ENCODE measurements around the gene L3MBTL3. TPM values are rescaled to one million over a fixed set of nuclear protein-coding genes. Genes with fewer than 3 reads are reported as not detected.
A peak's percentile ranks its signal among the peaks of the same experiment; 100 is the strongest.

The L3MBTL3 gene
- total RNA-seq, 1 donor from 2014 or later: 19.6 TPM

DNA sequence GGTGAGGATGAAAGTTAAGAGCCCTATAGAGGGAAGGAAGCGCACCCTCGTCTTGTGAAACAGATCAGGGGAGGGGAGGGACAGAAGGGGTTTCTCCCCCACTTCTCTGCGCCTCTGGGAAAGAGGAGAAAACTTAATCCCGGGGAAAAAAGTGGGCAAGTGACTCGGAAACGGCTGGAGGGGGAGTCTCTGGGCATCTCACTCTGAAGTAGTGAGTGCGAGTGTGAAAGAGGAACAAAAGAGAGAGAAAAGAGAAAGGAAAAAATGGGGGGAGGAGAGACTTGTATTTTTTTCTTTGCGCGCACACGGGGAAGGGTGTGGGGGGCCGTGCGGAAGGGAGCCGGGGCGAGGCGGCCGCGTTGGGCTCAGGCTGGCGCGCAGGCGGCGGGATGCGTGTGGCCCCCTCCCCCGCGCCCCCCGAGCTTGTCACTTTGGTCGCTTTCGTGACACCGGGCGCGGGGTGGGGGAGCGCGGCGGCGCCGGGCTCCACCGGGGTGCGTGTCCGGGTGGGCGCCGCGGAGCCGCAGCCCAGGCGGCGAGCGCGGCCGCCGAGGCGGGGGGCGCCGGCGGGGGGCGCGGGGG, 454 bp downstream of the L3MBTL3 start:
- intact Hi-C loops (cut with DNase I): no loop called here
- H3K27me3 ChIP-seq: no peaks in the 10 kb centered on the region
- DNase-seq (ENCODE audit: extremely low spot score in 2 of 2): no peak
- no peak for TF ChIP-seq POLR2A (IDR thresholded peaks at IDR 0.05)
- TF ChIP-seq, protein P1, sequence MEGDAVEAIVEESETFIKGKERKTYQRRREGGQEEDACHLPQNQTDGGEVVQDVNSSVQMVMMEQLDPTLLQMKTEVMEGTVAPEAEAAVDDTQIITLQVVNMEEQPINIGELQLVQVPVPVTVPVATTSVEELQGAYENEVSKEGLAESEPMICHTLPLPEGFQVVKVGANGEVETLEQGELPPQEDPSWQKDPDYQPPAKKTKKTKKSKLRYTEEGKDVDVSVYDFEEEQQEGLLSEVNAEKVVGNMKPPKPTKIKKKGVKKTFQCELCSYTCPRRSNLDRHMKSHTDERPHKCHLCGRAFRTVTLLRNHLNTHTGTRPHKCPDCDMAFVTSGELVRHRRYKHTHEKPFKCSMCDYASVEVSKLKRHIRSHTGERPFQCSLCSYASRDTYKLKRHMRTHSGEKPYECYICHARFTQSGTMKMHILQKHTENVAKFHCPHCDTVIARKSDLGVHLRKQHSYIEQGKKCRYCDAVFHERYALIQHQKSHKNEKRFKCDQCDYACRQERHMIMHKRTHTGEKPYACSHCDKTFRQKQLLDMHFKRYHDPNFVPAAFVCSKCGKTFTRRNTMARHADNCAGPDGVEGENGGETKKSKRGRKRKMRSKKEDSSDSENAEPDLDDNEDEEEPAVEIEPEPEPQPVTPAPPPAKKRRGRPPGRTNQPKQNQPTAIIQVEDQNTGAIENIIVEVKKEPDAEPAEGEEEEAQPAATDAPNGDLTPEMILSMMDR (IDR thresholded peaks at IDR 0.05): no peak
- no peak for TF ChIP-seq POLR2AphosphoS5 (IDR thresholded peaks at IDR 0.05; ENCODE audit: insufficient read depth in 1 of 2, low read depth in 1 of 2)
- H3K4me3 ChIP-seq: peak overlapping the region; percentile 92
- H3K36me3 ChIP-seq: no peaks in the 10 kb centered on the region
- peaks cover 16% of the 10 kb centered on the region for H3K4me1 ChIP-seq
- peak overlapping the region; percentile 90 for H3K27ac ChIP-seq
- H3K9me3 ChIP-seq: no peaks in the 10 kb centered on the region

GRCh38 chr6:130019326-130020072, 1.1 kb downstream of the L3MBTL3 start:
- Histone ChIP-seq H3K4me3 (peak overlapping the region; percentile 92), H3K36me3 (no peaks in the 10 kb centered on the region), H3K27ac (peak overlapping the region; percentile 97), H3K4me1 (peaks cover 16% of the 10 kb centered on the region), H3K27me3 (no peaks in the 10 kb centered on the region), H3K9me3 (no peaks in the 10 kb centered on the region)
- DNase-seq (ENCODE audit: extremely low spot score in 2 of 2): no peak
- intact Hi-C loops (cut with DNase I): loop anchor here (10.0 kb wide), 1 partner anchor 425 kb away; no protein-coding TSS in a partner anchor
- TF ChIP-seq, protein P1 (IDR thresholded peaks at IDR 0.05): no peak
- TF ChIP-seq POLR2AphosphoS5 (IDR thresholded peaks at IDR 0.05; ENCODE audit: insufficient read depth in 1 of 2, low read depth in 1 of 2) (peak in 1 of 2 donors; percentile 42), POLR2A (IDR thresholded peaks at IDR 0.05) (no peak)

DNA sequence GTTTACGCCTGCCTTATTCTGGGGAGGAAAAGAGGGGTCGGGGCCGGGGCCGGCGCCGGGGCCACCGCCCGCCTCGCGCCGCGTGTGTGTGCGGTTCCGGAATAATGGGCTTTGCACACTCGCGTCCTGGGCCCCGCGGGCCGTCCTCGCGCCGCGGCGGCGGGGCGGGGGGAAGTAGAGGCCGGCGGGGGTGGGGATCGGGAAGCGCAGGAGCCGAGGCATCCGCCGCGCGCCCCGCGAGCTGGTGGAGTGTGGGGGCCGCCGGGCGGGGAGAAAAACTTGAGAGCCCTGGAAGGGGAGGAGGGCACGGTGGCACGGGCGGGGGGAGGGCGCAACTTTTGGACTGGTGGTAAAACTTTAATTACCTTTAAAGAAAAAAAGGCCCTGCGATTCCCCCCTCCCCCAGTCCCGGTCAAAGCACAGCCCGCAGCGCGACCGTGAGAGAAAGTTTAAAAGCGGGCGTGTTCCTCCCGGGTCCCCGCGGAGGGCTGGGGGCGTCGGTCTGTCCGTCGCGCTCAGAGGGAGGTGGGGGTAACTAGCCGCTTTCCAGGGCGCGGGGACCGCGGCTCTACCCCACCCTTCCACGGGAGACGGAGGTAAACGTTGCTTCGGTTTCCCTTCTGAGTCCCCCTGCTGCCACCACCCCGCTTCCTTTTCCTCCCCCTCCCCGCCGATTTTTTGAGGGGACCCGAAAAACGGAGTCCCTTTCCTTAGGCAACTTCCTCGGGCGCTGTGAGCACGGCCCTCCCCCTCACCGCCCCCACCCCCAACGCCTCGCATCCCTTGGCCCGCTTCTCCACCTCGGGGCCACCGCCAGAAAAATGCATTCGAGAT, 1.9 kb downstream of the L3MBTL3 start:
- Histone ChIP-seq H3K27ac (peak overlapping the region; percentile 97), H3K4me3 (peak overlapping the region; percentile 92), H3K27me3 (no peaks in the 10 kb centered on the region), H3K9me3 (no peaks in the 10 kb centered on the region), H3K36me3 (no peaks in the 10 kb centered on the region), H3K4me1 (peaks cover 16% of the 10 kb centered on the region)
- DNase-seq (ENCODE audit: extremely low spot score in 2 of 2): no peak
- TF ChIP-seq, protein P1 (IDR thresholded peaks at IDR 0.05): peak in 1 of 3 experiments; percentile 6
- TF ChIP-seq POLR2A (IDR thresholded peaks at IDR 0.05) (no peak), POLR2AphosphoS5 (IDR thresholded peaks at IDR 0.05; ENCODE audit: insufficient read depth in 1 of 2, low read depth in 1 of 2) (no peak)
- intact Hi-C loops (cut with DNase I): loop anchor here (10.0 kb wide), 1 partner anchor 425 kb away; no protein-coding TSS in a partner anchor

DNA sequence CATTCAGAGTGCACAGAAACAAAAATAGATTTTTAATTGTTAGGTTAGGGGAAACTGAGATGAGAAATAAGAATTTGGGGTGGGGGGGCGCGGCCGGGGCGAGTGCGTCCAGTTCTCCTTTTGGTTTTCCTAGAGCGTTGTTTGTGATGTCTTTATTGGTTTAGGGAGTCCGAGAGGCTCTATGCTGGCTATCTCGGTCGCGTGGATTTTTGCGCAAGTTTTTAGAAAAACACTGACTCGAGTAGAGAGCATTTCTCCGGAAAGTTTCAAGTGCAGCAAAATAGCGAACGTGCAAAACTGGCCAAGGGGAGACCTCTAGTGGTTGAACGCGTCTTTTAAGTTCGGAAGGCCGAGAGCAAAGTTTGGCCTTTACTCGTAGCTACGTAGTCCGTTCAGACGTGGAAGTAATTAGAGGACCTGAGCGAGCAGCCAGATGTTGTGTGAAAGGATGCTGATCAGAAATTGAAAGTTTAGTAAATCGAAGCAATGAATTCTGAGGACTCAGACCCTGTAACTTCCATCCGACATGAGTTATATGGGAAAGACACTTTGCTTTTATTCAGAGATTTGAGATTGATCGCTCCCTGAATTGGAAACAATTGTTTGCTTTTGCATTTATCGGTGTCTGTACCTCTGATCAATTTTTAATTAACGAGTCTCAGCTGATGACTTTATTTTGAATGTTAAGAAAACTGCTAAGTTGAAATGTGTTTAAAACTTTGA, 2.7 kb downstream of the L3MBTL3 start:
- Histone ChIP-seq H3K36me3 (no peaks in the 10 kb centered on the region), H3K9me3 (no peaks in the 10 kb centered on the region), H3K4me3 (peak overlapping the region; percentile 92), H3K27ac (peak overlapping the region; percentile 97), H3K27me3 (no peaks in the 10 kb centered on the region), H3K4me1 (peaks cover 16% of the 10 kb centered on the region)
- peak in 1 of 2 donors; percentile 96 for DNase-seq (ENCODE audit: extremely low spot score in 2 of 2)
- intact Hi-C loops (cut with DNase I): loop anchor here (10.0 kb wide), 1 partner anchor 426 kb away; no protein-coding TSS in a partner anchor
- TF ChIP-seq POLR2AphosphoS5 (IDR thresholded peaks at IDR 0.05; ENCODE audit: insufficient read depth in 1 of 2, low read depth in 1 of 2) (peak in 1 of 2 donors; percentile 44), POLR2A (IDR thresholded peaks at IDR 0.05) (peak in 1 of 2 donors; percentile 21)
- TF ChIP-seq, protein P1 (IDR thresholded peaks at IDR 0.05): peak; percentile 59 to 77 (median 61)
